Naive thymus-derived CD4-positive, alpha-beta T cell (primary cell): ENCODE results near the gene GRPEL1. TPM values are rescaled to one million over a fixed set of nuclear protein-coding genes. Genes with fewer than 3 reads are reported as not detected.

Experiments used
- ATAC-seq: fragments of 150-1000 bp; cut with Tn5 transposase; 2 replicates; pipeline ENCODE4 v1.10.0; 2021; ENCODE audit warnings: mild to moderate bottlenecking, moderate library complexity
- CTCF ChIA-PET: fragments of 350-600 bp; sonication (Branson Sonifier 250); formaldehyde crosslinking; loops from one replicate; lab custom pipeline; 2021; ENCODE audit warnings: antibody characterized with exemption; lab: Charles Lee
- POLR2A ChIA-PET: fragments of 350-600 bp; sonication (Branson Sonifier 250); formaldehyde crosslinking; loops from one replicate; lab custom pipeline; 2021; ENCODE audit warnings: antibody characterized with exemption, inconsistent platforms; lab: Charles Lee
- DNase-seq, 9 donors: peaks; one replicate each; pipeline versions ENCODE4 v3.0.0 to v3.0.0-alpha.2; 2020 to 2022; ENCODE audit warnings: mixed read lengths in 1 of 9
- H3K27ac ChIP-seq: one replicate; pipeline ENCODE4 v1.7.0; 2013; ENCODE audit warnings: mild to moderate bottlenecking, low read depth, low read length, moderate library complexity
- H3K27me3 ChIP-seq, 2 donors: one replicate each; pipeline ENCODE4 v1.7.0; 2013; ENCODE audit warnings: low read length in 2 of 2, mild to moderate bottlenecking in 2 of 2, moderate library complexity in 2 of 2; ENCODE audit not compliant: control insufficient read depth in 2 of 2, insufficient read depth in 2 of 2
- H3K36me3 ChIP-seq, 3 experiments: 1 replicate in 2 of 3; 2 replicates in 1 of 3; pipeline ENCODE4 v1.7.0; 2013; ENCODE audit warnings: low read length in 3 of 3, mild to moderate bottlenecking in 3 of 3, moderate library complexity in 1 of 3; ENCODE audit not compliant: insufficient read depth in 3 of 3, control insufficient read depth in 2 of 3
- H3K4me1 ChIP-seq, 2 donors: one replicate each; pipeline ENCODE4 v1.7.0; 2013; ENCODE audit warnings: low read length in 2 of 2, mild to moderate bottlenecking in 2 of 2, moderate library complexity in 1 of 2; ENCODE audit not compliant: control insufficient read depth in 2 of 2, insufficient read depth in 2 of 2
- H3K4me3 ChIP-seq: 2 replicates; pipeline ENCODE4 v1.7.0; 2013; ENCODE audit warnings: mild to moderate bottlenecking, low read length
- H3K9me3 ChIP-seq, 3 experiments: 1 replicate in 2 of 3; 2 replicates in 1 of 3; pipeline ENCODE4 v1.7.0; 2013; ENCODE audit warnings: low read length in 3 of 3; ENCODE audit not compliant: control insufficient read depth in 2 of 3
- H3K27ac Mint-ChIP-seq, 9 donors: one replicate each; pipeline ENCODE4 v1.8.0; 2020 to 2022; ENCODE audit warnings: mixed read lengths in 9 of 9, mild to moderate bottlenecking in 8 of 9, moderate library complexity in 5 of 9, inconsistent platforms in 2 of 9
- H3K27me3 Mint-ChIP-seq, 5 donors: one replicate each; pipeline ENCODE4 v1.8.0; 2021 to 2022; ENCODE audit warnings: mixed read lengths in 5 of 5, mild to moderate bottlenecking in 1 of 5
- H3K36me3 Mint-ChIP-seq, 5 donors: one replicate each; pipeline ENCODE4 v1.8.0; 2020 to 2022; ENCODE audit warnings: mixed read lengths in 5 of 5, mild to moderate bottlenecking in 3 of 5, inconsistent platforms in 1 of 5
- H3K4me1 Mint-ChIP-seq, 7 donors: one replicate each; pipeline ENCODE4 v1.8.0; 2020 to 2022; ENCODE audit warnings: mixed read lengths in 7 of 7, mild to moderate bottlenecking in 3 of 7, inconsistent platforms in 1 of 7
- H3K4me3 Mint-ChIP-seq, 10 donors: one replicate each; pipeline ENCODE4 v1.8.0; 2020 to 2022; ENCODE audit warnings: mild to moderate bottlenecking in 10 of 10, mixed read lengths in 10 of 10, moderate library complexity in 6 of 10, inconsistent platforms in 2 of 10
- H3K9me3 Mint-ChIP-seq, 11 donors: one replicate each; pipeline ENCODE4 v1.8.0; 2020 to 2022; ENCODE audit warnings: mixed read lengths in 11 of 11, mild to moderate bottlenecking in 4 of 11, inconsistent platforms in 1 of 11, moderate library complexity in 1 of 11
- intact Hi-C, 2 donors: fragments of 100-400 bp; cut with micrococcal nuclease; formaldehyde crosslinking; loops; one replicate each; pipeline ENCODE4 v1.15.1; 2023
- polyA plus RNA-seq, 2 donors: library from polyadenylated mRNA; unstranded; fragments of 300-500 nt; fragmentation: Illumina TruSeq; gene quantifications; one replicate each; pipeline ENCODE4 v1.2.3, GENCODE V29; 2021
- total RNA-seq, 6 experiments: library from RNA in 5 of 6; stranded (reverse) in 5 of 6; gene quantifications; 1 replicate in 5 of 6; 2 replicates in 1 of 6; pipeline ENCODE4 v1.2.3 and lab custom pipeline; 2021 to 2026

GRPEL1 gene
- total and polyA plus RNA-seq, 7 experiments from 2014 or later = 34.5 to 53.3 (median 45.0) TPM

DNA sequence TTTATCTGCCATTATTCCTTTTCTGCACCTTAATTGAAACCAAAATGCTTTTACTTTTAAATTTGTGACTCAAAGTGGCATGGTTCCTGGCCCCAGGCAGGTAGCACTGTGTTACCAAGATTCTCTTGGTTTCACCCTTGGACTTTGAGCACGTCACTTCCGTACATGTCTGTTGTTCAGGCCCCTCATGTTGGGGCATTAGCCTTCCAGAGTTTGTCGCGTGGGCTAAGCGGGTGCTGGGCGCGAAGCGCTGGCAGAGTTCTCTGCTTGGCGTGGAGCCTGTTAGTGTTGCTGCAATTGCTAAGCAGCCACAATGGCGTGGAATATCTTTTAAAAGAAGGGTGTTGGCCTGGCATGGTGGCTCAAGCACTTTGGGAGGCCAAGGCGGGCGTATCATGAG is 38.7 kb downstream of the GRPEL1 start:
- ATAC-seq (no peak), DNase-seq (no peak)
- Mint-ChIP-seq H3K27me3 (no peaks in the 10 kb centered on the region), H3K4me3 (no peak overlapping the region), H3K27ac (no peak overlapping the region), H3K9me3 (no peaks in the 10 kb centered on the region), H3K4me1 (peaks cover 0 to 10% (median 0%) of the 10 kb centered on the region in 7 donors), H3K36me3 (peaks cover 10 to 41% (median 21%) of the 10 kb centered on the region in 5 donors)
- intact Hi-C loops = no loop called here
- Histone ChIP-seq H3K27me3 (no peaks in the 10 kb centered on the region), H3K9me3 (no peaks in the 10 kb centered on the region), H3K4me1 (no peaks in the 10 kb centered on the region), H3K27ac (no peak overlapping the region), H3K36me3 (peaks cover 7 to 80% (median 30%) of the 10 kb centered on the region in 3 experiments), H3K4me3 (no peak overlapping the region)
- ChIA-PET POLR2A (no interaction called here), CTCF (no interaction called here)

DNA sequence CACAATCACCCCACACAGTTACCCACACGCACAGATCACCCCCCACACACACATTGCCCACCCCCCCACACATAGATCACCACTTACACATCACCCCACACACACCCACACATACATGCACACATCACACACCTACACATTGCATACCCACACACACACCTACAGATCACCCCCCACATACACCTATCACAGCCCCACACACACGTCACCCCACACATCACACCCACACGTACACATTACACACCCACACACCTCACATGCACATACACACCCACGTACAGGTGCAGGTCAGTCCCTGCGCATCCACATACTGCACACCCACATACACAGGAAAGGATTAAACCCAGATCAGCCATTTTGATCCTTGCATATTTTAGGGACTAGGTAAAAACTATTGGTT is 40.0 kb downstream of the GRPEL1 start:
- no peak overlapping the region for H3K4me3 Mint-ChIP-seq
- no peak overlapping the region for H3K27ac ChIP-seq
- CTCF ChIA-PET = no interaction called here
- H3K27me3 Mint-ChIP-seq = no peaks in the 10 kb centered on the region
- no peaks in the 10 kb centered on the region for H3K9me3 Mint-ChIP-seq
- peaks cover 0 to 10% (median 0%) of the 10 kb centered on the region in 7 donors for H3K4me1 Mint-ChIP-seq
- peaks cover 7 to 92% (median 30%) of the 10 kb centered on the region in 3 experiments for H3K36me3 ChIP-seq
- no peaks in the 10 kb centered on the region for H3K27me3 ChIP-seq
- no peaks in the 10 kb centered on the region for H3K4me1 ChIP-seq
- intact Hi-C loops = no loop called here
- peak overlapping the region in 2 of 9 donors; percentile 1 to 3 for H3K27ac Mint-ChIP-seq
- no peak overlapping the region for H3K4me3 ChIP-seq
- no peak for DNase-seq
- POLR2A ChIA-PET = no interaction called here
- peaks cover 10 to 46% (median 21%) of the 10 kb centered on the region in 5 donors for H3K36me3 Mint-ChIP-seq
- H3K9me3 ChIP-seq = no peaks in the 10 kb centered on the region
- no peak for ATAC-seq

DNA sequence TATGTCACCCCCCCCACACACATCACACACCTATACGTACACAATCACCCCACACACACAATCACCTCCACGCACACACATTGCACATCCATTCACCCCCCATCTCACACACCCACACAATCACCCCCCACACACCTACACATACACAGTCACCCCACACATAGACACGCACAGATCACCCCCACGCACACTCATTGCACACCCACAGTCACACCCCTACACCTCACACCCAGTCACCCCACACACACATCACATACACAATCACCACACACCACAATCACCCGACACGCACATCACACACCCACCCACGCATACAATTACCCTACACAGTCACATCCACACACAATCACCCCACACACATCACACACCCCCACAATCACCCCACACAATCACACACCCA is 40.6 kb downstream of the GRPEL1 start:
- no peaks in the 10 kb centered on the region for H3K4me1 ChIP-seq
- intact Hi-C loops = no loop called here
- no peaks in the 10 kb centered on the region for H3K27me3 ChIP-seq
- no peak overlapping the region for H3K27ac ChIP-seq
- no peaks in the 10 kb centered on the region for H3K9me3 Mint-ChIP-seq
- H3K27ac Mint-ChIP-seq = peak overlapping the region in 1 of 9 donors; percentile 39
- H3K27me3 Mint-ChIP-seq = no peaks in the 10 kb centered on the region
- H3K4me3 ChIP-seq = no peak overlapping the region
- peaks cover 0 to 10% (median 0%) of the 10 kb centered on the region in 7 donors for H3K4me1 Mint-ChIP-seq
- peaks cover 10 to 48% (median 21%) of the 10 kb centered on the region in 5 donors for H3K36me3 Mint-ChIP-seq
- no peak for DNase-seq
- no peak for ATAC-seq
- H3K9me3 ChIP-seq = no peaks in the 10 kb centered on the region
- ChIA-PET POLR2A (no interaction called here), CTCF (interaction anchor here (0.7 kb wide), 1 partner anchor 569 kb away, joined by 4 read pairs; no protein-coding TSS in a partner anchor)
- H3K4me3 Mint-ChIP-seq = no peak overlapping the region
- H3K36me3 ChIP-seq = peaks cover 7 to 92% (median 30%) of the 10 kb centered on the region in 3 experiments

DNA sequence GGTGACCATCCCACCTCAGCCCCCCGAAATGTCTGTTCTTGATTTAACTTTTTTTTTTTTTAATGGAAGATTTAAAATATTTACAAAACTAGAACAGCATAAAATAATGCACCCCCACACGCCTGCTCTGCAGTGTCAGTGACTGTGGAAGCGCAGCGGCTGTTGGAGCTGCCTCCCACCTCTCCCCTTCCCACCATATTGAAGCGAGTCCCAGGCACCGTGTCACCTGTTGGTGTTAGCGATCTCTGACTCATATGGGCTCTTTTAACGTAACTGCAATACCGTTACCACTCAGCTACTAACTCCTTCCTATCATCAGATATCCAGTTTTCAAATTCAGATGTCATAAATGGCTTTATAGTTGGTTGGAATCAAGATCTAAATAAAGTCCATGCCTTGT is 41.8 kb downstream of the GRPEL1 start:
- Mint-ChIP-seq H3K4me1 (peaks cover 0 to 10% (median 0%) of the 10 kb centered on the region in 7 donors), H3K27ac (peak overlapping the region in 1 of 9 donors; percentile 80), H3K36me3 (peaks cover 10 to 50% (median 21%) of the 10 kb centered on the region in 5 donors), H3K9me3 (no peaks in the 10 kb centered on the region), H3K27me3 (no peaks in the 10 kb centered on the region), H3K4me3 (no peak overlapping the region)
- ATAC-seq = no peak
- Histone ChIP-seq H3K27me3 (no peaks in the 10 kb centered on the region), H3K4me3 (no peak overlapping the region), H3K4me1 (no peaks in the 10 kb centered on the region), H3K36me3 (peaks cover 7 to 91% (median 25%) of the 10 kb centered on the region in 3 experiments), H3K27ac (no peak overlapping the region), H3K9me3 (no peaks in the 10 kb centered on the region)
- intact Hi-C loops = no loop called here
- POLR2A ChIA-PET = no interaction called here
- CTCF ChIA-PET = no interaction called here
- no peak for DNase-seq

DNA sequence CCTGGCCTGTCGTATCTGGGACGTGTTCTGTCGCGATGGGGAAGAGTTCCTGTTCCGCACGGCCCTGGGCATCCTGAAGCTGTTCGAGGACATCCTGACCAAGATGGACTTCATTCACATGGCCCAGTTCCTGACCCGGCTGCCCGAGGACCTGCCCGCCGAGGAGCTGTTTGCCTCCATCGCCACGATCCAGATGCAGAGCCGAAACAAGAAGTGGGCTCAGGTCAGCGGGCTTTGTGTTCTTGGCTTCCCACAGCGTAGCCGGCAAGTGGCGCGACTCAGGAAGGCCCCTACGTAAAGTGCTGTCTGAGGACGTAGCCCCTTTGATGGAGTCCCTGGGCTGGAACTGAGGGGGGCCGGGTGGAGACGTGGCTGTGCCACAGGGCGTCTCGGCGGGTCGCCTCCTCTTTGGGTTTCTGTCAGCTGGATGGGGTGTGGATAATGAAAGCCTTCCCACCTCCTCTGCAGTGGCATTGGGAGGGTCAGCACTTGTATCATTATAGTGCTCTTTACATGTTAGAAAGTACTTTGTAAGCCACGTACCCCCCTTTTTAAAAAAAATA is 42.7 kb downstream of the GRPEL1 start:
- H3K36me3 Mint-ChIP-seq = peaks cover 4 to 46% (median 15%) of the 10 kb centered on the region in 5 donors
- Histone ChIP-seq H3K27me3 (no peaks in the 10 kb centered on the region), H3K4me3 (no peak overlapping the region), H3K27ac (no peak overlapping the region), H3K4me1 (no peaks in the 10 kb centered on the region), H3K9me3 (no peaks in the 10 kb centered on the region), H3K36me3 (peaks cover 0 to 91% (median 16%) of the 10 kb centered on the region in 3 experiments)
- no peak overlapping the region for H3K4me3 Mint-ChIP-seq
- no peak overlapping the region for H3K27ac Mint-ChIP-seq
- ChIA-PET CTCF (no interaction called here), POLR2A (no interaction called here)
- H3K27me3 Mint-ChIP-seq = no peaks in the 10 kb centered on the region
- intact Hi-C loops = no loop called here
- no peak for DNase-seq
- no peak for ATAC-seq
- no peaks in the 10 kb centered on the region for H3K9me3 Mint-ChIP-seq
- peaks cover 0 to 10% (median 0%) of the 10 kb centered on the region in 7 donors for H3K4me1 Mint-ChIP-seq

DNA sequence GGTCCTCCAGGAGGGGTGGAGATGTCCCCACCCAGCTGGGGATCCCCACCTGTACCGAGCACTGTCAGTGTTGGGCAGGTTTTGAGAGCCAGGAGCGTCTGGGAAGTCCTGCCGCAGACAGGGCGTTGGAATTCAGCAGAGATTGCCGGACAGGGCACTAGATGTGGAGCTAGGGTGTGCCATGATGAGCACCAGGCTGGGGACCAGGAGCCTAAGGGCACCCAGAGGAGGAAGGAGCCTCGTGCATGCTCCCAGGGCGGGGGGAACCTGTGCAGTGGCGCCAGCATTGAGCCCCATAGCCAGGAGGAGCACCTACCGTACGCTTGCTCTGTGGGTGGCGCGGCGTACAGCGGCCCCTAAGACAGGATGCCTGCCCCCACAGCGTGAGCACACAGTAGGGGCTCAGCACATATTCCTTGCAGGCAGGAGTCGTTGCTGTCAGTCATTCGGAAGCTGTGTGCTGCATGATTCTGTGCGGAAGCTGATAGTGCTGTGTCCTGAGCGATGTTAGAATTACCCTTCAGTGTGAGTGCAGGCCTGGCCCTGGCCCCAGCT is 43.5 kb downstream of the GRPEL1 start:
- Histone ChIP-seq H3K27ac (no peak overlapping the region), H3K4me1 (no peaks in the 10 kb centered on the region), H3K4me3 (no peak overlapping the region), H3K36me3 (peaks cover 0 to 89% (median 15%) of the 10 kb centered on the region in 3 experiments), H3K27me3 (no peaks in the 10 kb centered on the region), H3K9me3 (no peaks in the 10 kb centered on the region)
- H3K9me3 Mint-ChIP-seq = no peaks in the 10 kb centered on the region
- ChIA-PET POLR2A (no interaction called here), CTCF (no interaction called here)
- H3K36me3 Mint-ChIP-seq = peaks cover 4 to 42% (median 12%) of the 10 kb centered on the region in 5 donors
- DNase-seq = no peak
- no peak for ATAC-seq
- H3K4me3 Mint-ChIP-seq = no peak overlapping the region
- peak overlapping the region in 1 of 9 donors; percentile 51 for H3K27ac Mint-ChIP-seq
- H3K4me1 Mint-ChIP-seq = peaks cover 0 to 10% (median 0%) of the 10 kb centered on the region in 7 donors
- intact Hi-C loops = no loop called here
- H3K27me3 Mint-ChIP-seq = no peaks in the 10 kb centered on the region
